Small intestine (tissue), 7 donors: ENCODE results near the gene FAM185A. TPM values are rescaled to one million over a fixed set of nuclear protein-coding genes. Genes with fewer than 3 reads are reported as not detected.

Experiments
- DNase-seq, 2 donors: peaks; one replicate each; pipeline versions ENCODE4 v3.0.0 to v3.0.0-alpha.2; 2013
- FAIRE-seq: peaks from 2 replicates; lab custom pipeline; 2012; peaks lifted over from hg19 to GRCh38; lab: Jason Lieb, UNC
- H3K27ac ChIP-seq, 3 donors: one replicate each; pipeline ENCODE4 v1.5.1; 2013; ENCODE audit warnings: low read length in 2 of 3, mild to moderate bottlenecking in 2 of 3, control low read depth in 1 of 3, inconsistent platforms in 1 of 3, low read depth in 1 of 3, moderate library complexity in 1 of 3
- H3K27me3 ChIP-seq, 3 donors: one replicate each; pipeline ENCODE4 v1.6.1; 2013; ENCODE audit warnings: low read length in 3 of 3, inconsistent platforms in 1 of 3; ENCODE audit not compliant: control insufficient read depth in 3 of 3, insufficient read depth in 3 of 3
- H3K36me3 ChIP-seq, 3 donors: one replicate each; pipeline ENCODE4 v1.6.1; 2013; ENCODE audit warnings: low read length in 3 of 3, inconsistent platforms in 1 of 3, low read depth in 1 of 3, mild to moderate bottlenecking in 1 of 3, moderate library complexity in 1 of 3; ENCODE audit not compliant: control insufficient read depth in 3 of 3, insufficient read depth in 2 of 3
- H3K4me1 ChIP-seq, 3 donors: one replicate each; pipeline ENCODE4 v1.6.1; 2013; ENCODE audit warnings: low read length in 2 of 3, inconsistent platforms in 1 of 3, low read depth in 1 of 3, mild to moderate bottlenecking in 1 of 3, moderate library complexity in 1 of 3; ENCODE audit not compliant: control insufficient read depth in 3 of 3, insufficient read depth in 2 of 3
- H3K4me3 ChIP-seq, 3 donors: one replicate each; pipeline ENCODE4 v1.5.1; 2013; ENCODE audit warnings: low read length in 3 of 3, control low read depth in 1 of 3, inconsistent platforms in 1 of 3, low read depth in 1 of 3, mild to moderate bottlenecking in 1 of 3, moderate library complexity in 1 of 3
- H3K9me3 ChIP-seq, 2 donors: one replicate each; pipeline ENCODE4 v1.6.1; 2013; ENCODE audit warnings: low read depth in 1 of 2, low read length in 1 of 2; ENCODE audit not compliant: control insufficient read depth in 2 of 2, insufficient read depth in 1 of 2
- WGBS, 3 donors: extraction: QIAGEN DNeasy Blood & Tissue Kit; methylation state at CpG; one replicate each; pipeline ENCODE4 v1.1.7; 2013; 5-methylcytosine and 5-hydroxymethylcytosine counted together
- polyA plus RNA-seq, 4 donors: library from polyadenylated mRNA; stranded (reverse) in 3 of 4; unstranded in 1 of 4; fragments of 200-250 nt in 3 of 4; fragments of 120-200 nt in 1 of 4; gene quantifications; one replicate each; pipeline versions ENCODE4 v1.2.1 to v1.2.3, GENCODE V29; 2013
- donor health status: healthy with polysubstance abuse.
- donor health status: control.
- donor health status: control.
- donor health status: Bipolar disorder and iron deficiency.
- donor health status: healthy.

FAM185A gene
- polyA plus RNA-seq, 4 donors: 5.4 to 7.5 (median 6.1) TPM

DNA sequence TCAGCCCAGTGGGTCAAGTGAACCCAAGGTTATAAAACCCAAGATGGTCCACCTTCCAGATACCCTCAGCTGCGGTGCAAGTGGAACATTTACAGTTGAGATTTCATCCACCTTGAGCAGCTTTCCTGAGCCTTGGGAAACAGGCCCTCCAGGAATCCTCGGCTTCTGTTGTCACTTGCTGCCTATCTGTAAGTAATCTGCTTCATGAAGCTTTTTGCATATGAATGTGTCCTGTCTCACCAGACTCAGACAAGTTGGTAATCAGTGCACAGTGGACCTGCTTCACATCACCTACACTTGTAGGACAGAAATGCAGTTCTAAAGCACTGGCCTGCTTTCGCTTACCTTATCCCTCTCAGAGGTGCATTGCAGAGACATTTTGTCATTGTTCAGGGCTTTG, 80.3 kb downstream of the FAM185A start:
- DNase-seq: no peak
- Histone ChIP-seq H3K27me3 (no peaks in the 10 kb centered on the region), H3K36me3 (peaks cover 0 to 8% (median 0%) of the 10 kb centered on the region in 3 donors), H3K27ac (no peak overlapping the region), H3K4me3 (no peak overlapping the region), H3K9me3 (peaks cover 0 to 4% of the 10 kb centered on the region in 2 donors), H3K4me1 (no peaks in the 10 kb centered on the region)
- FAIRE-seq: no peak
- 96 to 98% (median 98%) methylated on average over 3 of the region's 3 CpGs for WGBS, 3 donors

DNA sequence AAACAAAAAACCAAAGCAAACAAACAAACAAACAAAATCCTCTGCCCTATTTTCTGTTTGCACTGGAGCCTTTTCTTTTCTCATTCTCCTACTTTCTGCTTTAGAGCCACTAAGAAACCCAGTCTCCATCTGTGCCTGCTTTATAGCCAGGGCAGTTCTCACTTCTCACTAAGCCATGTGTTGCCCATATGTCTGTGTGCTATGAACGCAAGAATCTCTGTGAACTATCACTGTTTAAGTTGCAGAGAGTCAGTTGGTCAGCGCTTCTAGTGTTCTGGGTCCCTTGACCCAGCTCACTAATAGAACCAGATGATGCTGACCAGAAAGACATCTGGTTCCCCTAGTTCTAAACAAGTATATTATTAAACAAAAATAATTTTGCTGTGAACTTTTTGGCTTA, 81.4 kb downstream of the FAM185A start:
- no peak for DNase-seq
- H3K27ac ChIP-seq: no peak overlapping the region
- no peak overlapping the region for H3K4me3 ChIP-seq
- H3K36me3 ChIP-seq: peaks cover 0 to 7% (median 0%) of the 10 kb centered on the region in 3 donors
- no peaks in the 10 kb centered on the region for H3K27me3 ChIP-seq
- 80 to 90% (median 89%) methylated on average over 2 of the region's 2 CpGs for whole genome bisulfite sequencing, 3 donors
- no peaks in the 10 kb centered on the region for H3K4me1 ChIP-seq
- H3K9me3 ChIP-seq: peaks cover 0 to 4% of the 10 kb centered on the region in 2 donors
- no peak for FAIRE-seq

DNA sequence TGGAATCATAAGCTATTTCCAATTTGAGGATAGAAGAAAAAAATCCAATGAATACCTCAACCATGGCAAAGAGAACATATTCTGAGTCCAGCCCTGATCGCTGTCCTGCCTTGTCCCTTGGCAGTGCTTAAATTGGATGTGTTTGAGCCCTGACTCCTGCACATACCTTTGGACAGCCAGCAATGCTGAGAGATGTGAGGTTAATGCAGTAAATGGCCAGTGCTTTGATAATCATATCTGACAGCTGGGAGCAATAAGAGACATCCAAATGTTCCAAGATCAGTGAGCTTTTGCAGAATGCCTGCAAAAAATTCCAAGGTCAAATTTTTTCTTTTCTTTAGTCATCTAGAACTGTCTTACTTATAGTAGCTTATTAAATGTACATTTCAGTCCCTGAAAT, 83.9 kb downstream of the FAM185A start:
- no peak overlapping the region for H3K27ac ChIP-seq
- no peaks in the 10 kb centered on the region for H3K9me3 ChIP-seq
- H3K27me3 ChIP-seq: no peaks in the 10 kb centered on the region
- no peak overlapping the region for H3K4me3 ChIP-seq
- no peak for DNase-seq
- FAIRE-seq: no peak
- H3K36me3 ChIP-seq: peaks cover 0 to 5% (median 0%) of the 10 kb centered on the region in 3 donors
- 87 to 100% (median 93%) methylated on average over 1 of the region's 1 CpG for WGBS, 3 donors
- no peaks in the 10 kb centered on the region for H3K4me1 ChIP-seq

DNA sequence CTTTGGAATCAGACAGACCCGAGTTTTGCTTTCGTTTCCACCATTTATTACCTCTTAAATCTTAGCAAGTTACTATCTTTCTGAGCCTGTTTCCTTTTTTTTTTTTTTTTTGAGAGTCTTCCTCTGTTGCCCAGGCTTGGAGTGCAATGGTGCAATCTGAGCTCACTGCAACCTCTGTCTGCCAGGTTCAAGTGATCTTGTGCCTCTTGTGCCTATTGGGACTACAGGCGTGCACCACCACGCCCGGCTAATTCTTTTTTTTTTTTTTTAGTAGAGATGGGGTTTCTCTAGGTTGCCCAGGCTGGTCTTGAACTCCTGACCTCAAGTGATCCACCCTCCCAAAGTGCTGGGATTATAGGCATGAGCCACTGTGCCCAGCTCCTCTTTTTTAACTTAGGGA, 84.5 kb downstream of the FAM185A start:
- Histone ChIP-seq H3K4me1 (no peaks in the 10 kb centered on the region), H3K9me3 (no peaks in the 10 kb centered on the region), H3K36me3 (peaks cover 0 to 5% (median 0%) of the 10 kb centered on the region in 3 donors), H3K4me3 (no peak overlapping the region), H3K27ac (no peak overlapping the region), H3K27me3 (no peaks in the 10 kb centered on the region)
- 81 to 97% (median 89%) methylated on average over 5 of the region's 5 CpGs for WGBS, 3 donors
- no peak for DNase-seq
- FAIRE-seq: no peak

DNA sequence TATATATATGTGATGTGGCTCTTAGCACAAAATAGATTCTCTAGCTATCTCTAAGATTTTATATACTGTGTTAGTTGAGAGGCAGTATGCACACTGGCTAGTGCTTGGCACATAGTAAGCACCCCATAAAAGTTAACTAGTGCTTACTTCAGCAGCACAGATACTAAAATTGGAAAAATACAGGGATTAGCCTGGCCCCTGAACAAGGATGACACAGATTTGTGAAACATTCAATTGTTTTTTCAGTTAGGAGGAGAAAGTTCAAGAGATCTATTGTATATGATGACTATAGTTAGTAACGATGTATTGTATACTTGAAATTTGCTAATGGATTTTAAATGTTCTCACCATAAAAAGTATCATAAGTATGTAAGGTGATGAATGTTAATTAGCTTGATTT, 85.7 kb downstream of the FAM185A start:
- FAIRE-seq (no peak), DNase-seq (no peak)
- H3K27me3 ChIP-seq: no peaks in the 10 kb centered on the region
- H3K27ac ChIP-seq: no peak overlapping the region
- H3K36me3 ChIP-seq: peaks cover 0 to 3% (median 0%) of the 10 kb centered on the region in 3 donors
- no peaks in the 10 kb centered on the region for H3K4me1 ChIP-seq
- no peaks in the 10 kb centered on the region for H3K9me3 ChIP-seq
- 80 to 97% (median 87%) methylated on average over 1 of the region's 1 CpG for WGBS, 3 donors
- H3K4me3 ChIP-seq: no peak overlapping the region

DNA sequence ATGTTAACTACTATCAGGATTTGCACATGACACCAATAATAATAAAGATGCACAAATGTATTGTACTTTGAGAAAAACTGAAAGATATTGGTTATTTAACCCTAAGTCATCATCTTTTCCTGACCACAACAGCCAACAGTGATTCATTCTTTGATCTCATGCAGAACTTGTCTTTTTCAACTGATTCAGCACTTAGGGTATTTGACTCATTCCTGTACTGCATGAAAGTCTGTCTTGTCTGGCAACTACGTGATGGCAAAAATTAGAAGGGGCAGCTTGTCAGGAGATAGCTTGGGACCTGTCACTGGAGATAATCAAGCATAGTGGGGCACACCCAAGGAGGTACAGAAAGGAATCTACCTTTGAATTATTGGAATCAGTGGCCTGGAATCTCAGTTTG, 86.2 kb downstream of the FAM185A start:
- peaks cover 0 to 3% (median 0%) of the 10 kb centered on the region in 3 donors for H3K36me3 ChIP-seq
- no peaks in the 10 kb centered on the region for H3K9me3 ChIP-seq
- no peaks in the 10 kb centered on the region for H3K4me1 ChIP-seq
- no peaks in the 10 kb centered on the region for H3K27me3 ChIP-seq
- WGBS, 3 donors: 62 to 83% (median 77%) methylated on average over 1 of the region's 1 CpG
- no peak overlapping the region for H3K4me3 ChIP-seq
- DNase-seq (no peak), FAIRE-seq (no peak)
- no peak overlapping the region for H3K27ac ChIP-seq

DNA sequence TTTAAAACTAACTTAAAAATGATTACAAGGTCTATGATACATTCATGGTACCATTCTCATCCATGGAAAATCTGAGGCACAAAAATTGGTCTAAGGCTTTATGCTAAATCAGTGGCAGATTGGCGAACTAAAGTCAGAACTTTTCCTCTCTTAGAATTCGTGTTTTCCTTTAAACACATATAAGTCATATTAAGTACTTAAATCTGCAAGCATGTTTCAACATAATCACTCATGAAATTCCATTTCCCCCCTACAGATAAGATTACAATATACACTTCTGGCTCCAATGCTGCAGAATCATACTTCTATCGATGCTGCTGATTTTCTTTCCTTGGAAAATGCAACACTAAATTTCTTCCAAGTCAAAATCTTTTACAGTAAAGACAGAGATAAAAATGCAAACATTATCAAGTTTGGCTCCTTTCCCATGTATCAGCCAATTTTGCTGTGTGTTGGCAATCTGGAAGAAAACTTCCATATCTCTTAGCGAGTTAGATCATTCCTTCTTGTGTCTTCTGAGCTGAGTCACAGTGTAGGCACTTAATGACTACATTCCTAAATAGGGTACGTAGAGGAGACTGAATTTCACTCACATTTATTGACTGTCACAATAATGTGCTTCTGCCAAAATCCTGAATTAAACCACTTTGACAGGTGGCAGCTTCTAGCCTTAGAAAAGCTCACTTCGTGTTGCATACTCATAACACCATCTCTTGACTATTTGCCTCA, 87.6 kb downstream of the FAM185A start:
- FAIRE-seq (no peak), DNase-seq (no peak)
- Histone ChIP-seq H3K27me3 (no peaks in the 10 kb centered on the region), H3K4me1 (no peaks in the 10 kb centered on the region), H3K4me3 (no peak overlapping the region), H3K27ac (no peak overlapping the region), H3K9me3 (no peaks in the 10 kb centered on the region), H3K36me3 (peaks cover 0 to 3% (median 0%) of the 10 kb centered on the region in 3 donors)
- 77 to 94% (median 86%) methylated on average over 6 of the region's 6 CpGs for WGBS, 3 donors

DNA sequence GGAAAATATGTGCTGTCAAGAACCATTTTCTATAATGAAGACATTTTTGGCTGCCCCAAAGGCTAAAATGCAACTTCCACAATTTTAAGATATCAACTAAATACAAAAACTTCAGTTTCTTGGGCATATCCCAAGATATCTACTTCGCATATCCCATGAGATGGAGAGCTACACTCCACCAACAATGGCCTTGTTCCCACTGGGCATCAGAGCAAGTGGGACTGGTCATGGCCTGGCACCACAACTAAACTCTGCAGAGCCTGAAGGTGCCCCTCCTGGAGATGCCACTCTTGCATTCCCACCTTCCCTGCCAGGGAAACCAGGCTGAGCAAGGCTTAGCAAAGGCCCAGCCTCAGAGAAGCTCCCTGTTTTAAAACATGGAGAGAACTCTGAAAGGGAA, 88.2 kb downstream of the FAM185A start:
- Histone ChIP-seq H3K4me3 (no peak overlapping the region), H3K27me3 (no peaks in the 10 kb centered on the region), H3K9me3 (no peaks in the 10 kb centered on the region), H3K27ac (peak overlapping the region in 1 of 3 donors; percentile 21), H3K4me1 (no peaks in the 10 kb centered on the region), H3K36me3 (peaks cover 0 to 3% (median 0%) of the 10 kb centered on the region in 3 donors)
- 85 to 100% (median 100%) methylated on average over 1 of the region's 1 CpG for WGBS, 3 donors
- FAIRE-seq (no peak), DNase-seq (no peak)
